Choroid plexus epithelial cell (primary cell): Measurements from ENCODE around the gene TRABD.

Experiments used
- DNase-seq: peaks from one replicate; pipeline ENCODE4 v3.0.0-alpha.2; 2010; ENCODE audit warnings: low read depth
- H3K4me3 ChIP-seq: 2 replicates; pipeline ENCODE4 v1.5.1; 2011; ENCODE audit warnings: low read depth, mild to moderate bottlenecking, control low read depth, low read length, moderate library complexity
- TF ChIP-seq, protein P1 (sequence below): conservative IDR thresholded peaks from 2 replicates; pipeline ENCODE4 v1.5.1; 2011; ENCODE audit warnings: low read depth, mild to moderate bottlenecking, control low read depth, inconsistent platforms, low read length, moderate library complexity

The TRABD gene

DNA sequence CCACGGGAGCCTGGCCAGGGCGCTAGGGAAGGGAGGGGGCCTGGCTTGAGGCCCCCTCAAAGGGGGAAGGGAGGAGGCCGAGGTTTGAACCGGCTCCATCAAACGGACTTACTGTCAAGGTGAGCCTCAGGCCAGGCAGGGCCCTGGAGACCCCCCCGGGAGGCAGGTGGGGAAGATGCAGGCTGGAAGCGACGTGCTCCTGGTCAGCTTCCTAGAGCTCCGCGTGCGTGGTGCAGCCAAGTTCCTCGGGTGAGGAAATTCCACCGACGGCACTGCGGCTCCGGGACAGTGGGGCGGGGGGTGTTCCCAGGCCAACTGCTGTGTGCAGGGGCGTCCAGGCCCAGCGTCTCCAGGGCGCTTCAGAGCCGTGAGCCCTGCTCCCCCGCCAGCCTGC lies 7.2 kb upstream of the TRABD start:
- DNase-seq, result no peak
- no peak overlapping the region for H3K4me3 ChIP-seq
- TF ChIP-seq, protein P1, sequence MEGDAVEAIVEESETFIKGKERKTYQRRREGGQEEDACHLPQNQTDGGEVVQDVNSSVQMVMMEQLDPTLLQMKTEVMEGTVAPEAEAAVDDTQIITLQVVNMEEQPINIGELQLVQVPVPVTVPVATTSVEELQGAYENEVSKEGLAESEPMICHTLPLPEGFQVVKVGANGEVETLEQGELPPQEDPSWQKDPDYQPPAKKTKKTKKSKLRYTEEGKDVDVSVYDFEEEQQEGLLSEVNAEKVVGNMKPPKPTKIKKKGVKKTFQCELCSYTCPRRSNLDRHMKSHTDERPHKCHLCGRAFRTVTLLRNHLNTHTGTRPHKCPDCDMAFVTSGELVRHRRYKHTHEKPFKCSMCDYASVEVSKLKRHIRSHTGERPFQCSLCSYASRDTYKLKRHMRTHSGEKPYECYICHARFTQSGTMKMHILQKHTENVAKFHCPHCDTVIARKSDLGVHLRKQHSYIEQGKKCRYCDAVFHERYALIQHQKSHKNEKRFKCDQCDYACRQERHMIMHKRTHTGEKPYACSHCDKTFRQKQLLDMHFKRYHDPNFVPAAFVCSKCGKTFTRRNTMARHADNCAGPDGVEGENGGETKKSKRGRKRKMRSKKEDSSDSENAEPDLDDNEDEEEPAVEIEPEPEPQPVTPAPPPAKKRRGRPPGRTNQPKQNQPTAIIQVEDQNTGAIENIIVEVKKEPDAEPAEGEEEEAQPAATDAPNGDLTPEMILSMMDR, result no peak

DNA sequence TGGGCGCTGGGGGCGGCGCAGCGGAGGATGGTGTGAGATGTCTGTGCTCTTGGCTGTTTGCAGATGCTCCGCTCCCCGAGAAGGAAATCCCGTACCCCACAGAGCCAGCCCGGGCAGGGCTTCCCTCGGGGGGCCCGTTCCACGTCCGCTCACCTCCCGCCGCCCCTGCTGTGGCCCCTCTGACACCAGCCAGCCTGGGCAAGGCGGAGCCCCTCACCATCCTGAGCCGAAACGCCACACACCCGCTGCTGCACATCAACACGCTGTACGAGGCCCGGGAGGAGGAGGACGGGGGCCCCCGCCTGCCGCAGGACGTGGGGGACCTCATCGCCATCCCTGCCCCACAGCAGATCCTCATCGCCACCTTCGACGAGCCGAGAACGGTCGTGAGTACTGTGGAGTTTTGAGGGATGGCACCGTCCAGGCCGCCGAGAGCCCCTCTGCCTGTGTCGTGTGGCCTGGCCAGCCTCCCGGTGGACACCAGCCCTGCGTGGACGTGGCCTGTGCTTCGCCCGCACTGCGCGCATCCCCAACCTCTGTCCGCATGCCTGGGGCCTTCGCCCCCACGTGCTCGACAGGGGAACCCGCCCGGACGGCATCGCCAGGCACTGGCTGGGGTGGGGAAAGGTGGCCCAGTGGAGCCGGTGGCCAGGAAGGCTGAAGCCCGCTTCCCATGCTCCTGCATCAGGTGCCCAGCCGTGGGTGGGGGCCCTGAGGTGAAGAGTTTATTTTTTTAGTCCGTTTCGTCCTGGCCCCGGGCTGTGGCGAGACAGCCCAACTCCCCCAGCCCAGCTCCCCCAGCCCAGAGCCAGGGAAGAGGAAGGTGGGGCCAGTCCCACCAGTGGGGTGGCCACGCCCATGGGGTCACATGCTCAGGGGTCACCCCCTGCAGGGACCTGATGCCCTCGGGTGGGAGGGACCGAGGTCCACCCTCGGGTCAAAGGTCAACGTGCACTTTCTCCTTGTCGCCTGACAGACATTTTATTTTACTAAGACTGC lies 6.5 kb upstream of the TRABD start:
- TF ChIP-seq, protein P1, result no peak
- H3K4me3 ChIP-seq, result no peak overlapping the region
- no peak for DNase-seq

DNA sequence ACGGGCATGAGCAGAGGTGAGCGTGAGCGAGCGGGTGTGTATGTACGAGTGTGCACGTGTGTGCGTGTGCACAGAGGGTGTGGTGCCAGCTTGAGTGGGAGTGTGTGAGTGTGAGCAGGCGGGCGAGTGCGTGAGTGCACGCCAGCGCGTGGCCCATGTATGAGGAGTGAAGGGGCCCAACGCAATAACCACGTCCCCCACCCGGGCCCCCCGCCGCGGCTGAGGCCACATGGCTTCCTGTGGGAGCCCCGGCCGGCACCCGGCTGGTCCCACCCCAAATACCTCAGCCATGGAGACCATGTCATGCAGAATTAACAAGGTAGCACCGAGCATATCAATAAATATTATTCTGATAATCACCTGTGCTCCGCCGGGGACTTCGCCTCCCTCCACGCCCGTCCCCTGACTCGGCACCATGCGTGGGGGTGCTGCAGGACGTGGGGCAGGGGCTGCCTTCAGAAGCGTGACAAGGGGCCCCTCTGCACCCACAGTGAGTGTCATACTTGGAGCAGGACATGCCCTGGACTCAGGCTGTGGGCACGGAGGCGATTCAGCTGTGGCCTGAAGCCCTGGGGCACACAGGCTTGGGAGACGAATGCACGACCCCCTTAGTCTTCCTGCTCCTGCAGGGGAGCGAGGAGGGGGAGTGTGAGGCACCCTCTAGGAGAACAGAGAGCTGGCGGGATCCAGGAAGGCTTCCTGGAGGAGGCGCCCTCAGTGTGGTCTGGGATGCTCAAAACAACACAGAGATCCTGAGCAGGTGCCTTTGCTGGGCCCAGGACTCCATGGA lies 5.6 kb upstream of the TRABD start:
- TF ChIP-seq, protein P1, result no peak
- DNase-seq, result no peak
- no peak overlapping the region for H3K4me3 ChIP-seq

DNA sequence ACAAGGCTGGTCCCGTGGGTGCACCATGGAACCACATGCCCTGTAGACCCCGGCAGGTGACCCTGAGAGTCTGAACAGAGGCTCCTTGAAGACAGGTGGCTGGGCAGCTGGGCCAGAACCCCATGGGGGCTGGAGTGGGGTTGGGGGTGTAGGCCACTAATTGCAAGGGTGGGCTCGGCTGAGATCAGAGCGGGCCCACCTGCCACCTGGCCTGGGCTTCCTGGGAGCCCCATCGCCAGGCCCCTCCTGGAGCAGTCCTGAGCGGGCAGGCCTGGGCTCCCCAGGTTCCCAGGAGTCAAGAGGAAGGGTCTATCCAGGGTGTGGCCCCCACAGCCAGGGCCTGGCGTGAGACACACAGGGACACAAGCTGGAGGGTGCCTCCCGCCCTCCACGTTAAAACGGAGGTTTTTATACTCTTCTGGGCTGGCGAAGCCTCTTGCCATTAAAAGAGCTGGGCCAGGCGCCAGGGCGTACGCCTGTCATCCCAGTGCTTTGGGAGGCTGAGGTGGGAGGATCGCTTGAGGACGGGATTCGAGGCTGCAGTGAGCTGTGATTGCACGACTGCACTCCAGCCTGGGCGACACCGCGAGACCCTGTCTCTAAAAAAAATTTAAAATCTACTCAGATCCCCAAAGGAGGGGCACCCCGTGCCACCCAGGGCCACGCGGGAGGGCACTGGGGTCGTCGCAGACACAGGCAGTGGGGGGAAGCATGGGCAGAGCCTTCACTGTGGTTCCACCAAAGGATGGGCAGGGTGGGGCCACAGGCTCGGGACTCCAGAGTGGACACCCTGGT lies 4.8 kb upstream of the TRABD start:
- no peak for DNase-seq
- no peak overlapping the region for H3K4me3 ChIP-seq

DNA sequence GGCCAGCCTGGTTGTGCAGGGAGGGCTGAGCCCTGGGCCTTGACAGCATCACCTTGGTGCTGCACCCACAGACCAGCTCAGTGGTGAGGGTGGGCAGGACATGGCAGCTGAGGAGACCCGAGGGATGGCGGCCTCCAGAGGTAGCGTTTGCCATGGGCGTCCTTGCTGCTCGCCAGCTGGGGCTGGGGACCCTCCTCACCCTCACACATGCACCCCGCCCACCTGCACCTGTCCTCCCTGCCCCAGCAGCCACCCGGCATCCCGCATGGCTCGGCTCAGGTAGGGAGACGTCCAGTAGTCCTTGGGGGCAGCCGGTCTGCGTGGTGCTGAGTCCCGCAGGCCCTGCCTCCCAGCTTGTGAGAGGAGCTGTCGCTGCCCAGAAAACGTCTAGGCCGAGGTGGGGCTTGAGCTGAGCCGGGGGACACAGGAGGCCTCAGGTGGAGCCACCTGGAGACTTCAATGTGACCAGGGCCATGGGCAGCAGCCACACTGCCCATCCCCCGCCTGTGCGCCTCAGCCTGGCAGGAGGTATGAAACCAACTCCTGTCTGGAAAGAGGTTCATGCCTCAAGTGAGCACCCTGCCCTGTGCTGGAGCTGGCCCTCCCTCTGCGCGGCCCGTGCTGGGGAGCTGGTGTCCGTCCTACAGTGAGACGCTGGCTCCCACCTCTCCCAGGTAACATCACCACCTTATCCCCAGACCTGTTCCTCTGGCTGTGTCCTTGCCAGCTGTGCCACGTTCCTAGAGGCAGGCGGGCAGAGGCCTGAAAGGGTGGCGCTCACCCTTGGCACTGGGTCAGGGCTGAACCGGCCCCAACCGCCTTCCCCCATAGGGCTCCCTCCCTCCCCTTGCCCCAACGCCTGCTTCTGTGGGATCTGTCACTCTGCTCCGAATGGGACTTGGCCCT lies 3.3 kb upstream of the TRABD start:
- H3K4me3 ChIP-seq, result no peak overlapping the region
- TF ChIP-seq, protein P1, result no peak
- DNase-seq, result no peak

More for the DNA sequence above, 4.8 kb upstream of the TRABD start:
- TF ChIP-seq, protein P1, result no peak
